Stimulated activated CD8-positive, alpha-beta memory T cell treated with anti-CD3 and anti-CD28 coated beads, Interleukin-7, amount 100 ng/mL, for 4 hours (primary cell): ENCODE data around the gene RNF212.
"Not testable (repeated sequence)": the region's sequence is repeated elsewhere in the genome, so short reads cannot be mapped to it uniquely, and the experiment has no call there.

Source experiments
- DNase-seq, 2 donors: peaks; one replicate each; pipeline ENCODE4 v3.0.0-alpha.2; 2020; ENCODE audit warnings: low read depth in 2 of 2

RNF212 gene

DNA sequence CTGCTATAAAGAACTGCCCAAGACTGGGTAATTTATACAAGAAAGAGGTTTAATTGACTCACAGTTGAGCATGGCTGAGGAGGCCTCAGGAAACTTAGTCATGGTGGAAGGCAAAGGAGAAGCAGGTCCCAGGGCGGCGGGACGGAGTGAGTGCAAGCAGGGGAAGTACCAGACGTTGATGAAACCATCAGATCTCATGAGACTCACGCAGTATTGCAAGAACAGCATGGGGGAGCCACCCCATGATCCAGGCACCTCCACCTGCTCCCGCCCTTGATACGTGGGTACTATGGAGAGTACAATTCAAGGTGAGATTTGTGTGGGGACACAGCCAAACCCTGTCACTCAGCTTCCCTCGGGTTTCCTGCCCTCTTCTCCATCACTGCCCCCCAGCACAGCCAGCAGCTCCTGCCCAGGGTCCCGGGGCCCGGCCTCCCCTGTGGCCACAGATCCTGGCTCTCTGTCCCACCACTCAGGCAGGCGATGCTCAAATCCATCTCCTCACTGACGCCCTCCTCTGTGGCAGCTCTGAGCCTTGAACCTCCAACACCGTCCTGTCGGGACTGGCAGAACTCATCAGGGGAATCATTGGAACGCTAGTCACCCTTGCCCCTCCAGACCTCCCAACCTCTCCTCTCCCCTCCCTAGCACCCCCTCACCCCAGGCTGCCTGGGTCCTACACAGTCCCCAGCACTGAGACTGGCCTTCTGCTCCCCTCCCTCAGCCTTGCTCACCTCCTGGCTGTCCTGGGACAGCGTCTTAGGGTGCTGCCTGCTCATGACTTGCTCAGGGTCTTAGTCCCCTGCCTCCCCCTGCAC lies 64.4 kb downstream of the RNF212 start:
- DNase-seq: no peak

DNA sequence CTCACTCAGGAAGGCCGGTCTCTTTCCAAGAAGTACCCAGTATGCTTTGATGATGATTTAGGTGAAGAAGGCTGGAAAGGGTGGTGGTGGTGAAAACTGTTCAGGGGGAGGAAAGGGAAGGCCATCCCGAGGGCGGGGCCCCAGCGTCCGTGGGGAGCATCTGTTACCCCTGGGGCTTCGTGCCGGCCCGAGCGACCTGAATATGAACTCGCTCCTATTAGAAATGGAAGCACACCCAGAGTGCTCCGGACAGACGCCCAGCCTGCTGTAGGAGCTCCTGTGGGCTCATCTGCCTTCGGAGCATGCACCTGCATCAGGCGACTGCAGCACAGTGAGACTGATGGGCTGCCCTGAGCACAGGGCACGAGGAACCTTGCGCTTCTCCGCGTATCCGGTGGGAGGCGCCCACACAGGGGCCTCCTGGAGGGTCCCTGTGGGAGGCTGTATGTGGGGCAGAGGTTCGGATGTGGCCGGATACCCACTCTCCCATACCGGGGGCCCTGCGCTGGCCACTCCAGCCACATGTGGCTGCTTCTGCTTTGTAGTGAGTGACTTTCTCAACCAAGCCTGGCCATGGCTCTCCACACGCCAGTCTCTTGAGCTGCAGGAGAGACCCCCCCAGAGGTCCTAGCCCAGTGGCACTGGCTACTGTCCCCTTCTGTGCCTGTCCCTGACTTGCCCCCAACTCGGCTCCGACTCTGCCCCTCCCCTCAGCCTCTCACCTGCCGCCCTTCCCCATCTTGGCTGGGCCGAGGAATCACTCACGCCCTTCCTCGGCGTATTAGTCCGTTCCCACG lies 65.2 kb downstream of the RNF212 start:
- no peak for DNase-seq

DNA sequence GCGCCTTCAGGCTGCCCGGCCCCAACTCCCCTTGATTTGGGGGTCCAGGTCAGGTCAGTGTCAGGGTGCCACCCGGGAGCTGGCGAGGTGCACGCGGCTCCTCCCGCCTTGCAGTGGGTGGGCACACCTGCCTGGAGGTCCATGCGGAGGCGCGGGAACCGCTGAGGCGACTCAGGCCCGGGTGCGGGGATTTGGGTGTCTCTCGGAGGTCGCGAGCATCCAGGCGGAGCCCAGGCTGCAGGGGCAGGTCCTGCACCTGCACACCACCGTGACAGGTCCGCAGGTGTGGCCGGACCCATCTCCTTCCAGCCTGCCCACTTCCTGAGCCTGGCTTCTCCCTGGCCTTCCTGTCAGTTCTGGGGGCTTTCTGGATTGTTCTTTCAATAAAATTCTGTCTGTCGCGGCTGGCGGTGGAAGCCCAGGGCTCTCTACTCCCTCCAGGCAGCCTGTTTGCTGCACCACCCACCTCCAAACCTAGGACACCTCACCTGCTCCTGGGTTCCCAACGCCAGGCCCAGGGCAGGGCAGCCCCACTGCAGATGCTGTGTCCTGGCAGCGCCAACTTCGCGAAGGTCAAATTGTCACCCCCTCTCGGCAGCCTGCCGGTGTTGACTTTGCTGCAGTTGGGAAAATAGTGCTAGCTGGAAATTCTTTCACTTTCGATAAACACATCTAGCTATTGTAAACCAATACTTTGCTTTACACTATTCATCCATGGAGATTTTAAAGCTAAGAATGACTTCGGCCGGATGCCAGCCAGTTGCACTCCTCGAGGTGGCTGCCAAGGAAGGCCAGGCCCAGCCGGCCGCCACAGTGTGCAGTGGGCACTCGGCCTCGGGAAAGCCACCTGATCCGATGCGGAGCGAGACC lies 66.0 kb downstream of the RNF212 start:
- DNase-seq: no peak

DNA sequence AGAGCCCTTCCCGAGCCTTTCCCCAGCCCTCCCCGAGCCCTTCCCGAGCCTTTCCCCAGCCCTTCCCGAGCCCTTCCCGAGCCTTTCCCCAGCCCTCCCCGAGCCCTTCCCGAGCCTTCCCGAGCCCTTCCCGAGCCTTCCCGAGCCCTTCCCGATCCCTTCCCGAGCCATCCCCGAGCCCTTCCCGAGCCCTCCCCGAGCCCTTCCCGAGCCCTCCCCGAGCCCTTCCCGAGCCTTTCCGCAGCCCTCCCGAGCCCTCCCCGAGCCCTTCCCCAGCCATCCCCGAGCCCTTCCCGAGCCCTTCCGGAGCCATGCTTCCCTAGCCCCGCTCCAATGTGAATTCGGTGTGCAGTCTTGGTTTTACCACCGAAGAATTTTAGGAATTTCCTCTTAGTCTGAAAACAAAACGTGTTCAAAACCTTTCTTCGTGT lies 66.8 kb downstream of the RNF212 start:
- not testable (repeated sequence) for DNase-seq

DNA sequence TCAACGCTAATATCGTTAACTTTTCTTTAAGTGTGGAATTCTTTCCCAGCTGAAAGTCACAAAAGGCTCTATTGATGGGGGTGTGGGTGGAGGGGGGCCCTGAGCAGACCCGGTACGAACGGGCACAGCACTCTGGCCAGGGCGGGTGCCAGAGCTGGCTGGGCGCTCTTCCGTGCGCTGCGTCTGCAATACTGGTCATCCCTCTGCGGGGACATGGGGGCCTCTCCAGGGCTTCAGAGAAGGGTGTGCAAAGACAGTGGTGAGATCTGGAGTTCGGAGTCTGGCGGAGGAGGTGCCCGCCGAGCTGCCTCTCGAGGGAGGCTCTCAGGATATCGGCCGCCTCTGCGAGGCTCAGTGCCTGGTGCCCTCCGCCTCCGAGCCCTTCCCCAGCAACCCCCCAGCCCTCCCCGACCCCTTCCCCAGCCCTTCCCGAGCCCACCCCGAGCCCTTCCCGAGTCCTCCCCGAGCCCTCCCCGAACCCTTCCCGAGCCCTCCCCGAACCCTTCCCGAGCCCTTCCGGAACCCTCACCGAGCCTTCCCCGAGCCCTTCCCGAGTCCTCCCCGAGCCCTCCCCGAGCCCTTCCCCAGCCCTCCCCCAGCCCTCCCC lies 67.7 kb downstream of the RNF212 start:
- DNase-seq: no peak

DNA sequence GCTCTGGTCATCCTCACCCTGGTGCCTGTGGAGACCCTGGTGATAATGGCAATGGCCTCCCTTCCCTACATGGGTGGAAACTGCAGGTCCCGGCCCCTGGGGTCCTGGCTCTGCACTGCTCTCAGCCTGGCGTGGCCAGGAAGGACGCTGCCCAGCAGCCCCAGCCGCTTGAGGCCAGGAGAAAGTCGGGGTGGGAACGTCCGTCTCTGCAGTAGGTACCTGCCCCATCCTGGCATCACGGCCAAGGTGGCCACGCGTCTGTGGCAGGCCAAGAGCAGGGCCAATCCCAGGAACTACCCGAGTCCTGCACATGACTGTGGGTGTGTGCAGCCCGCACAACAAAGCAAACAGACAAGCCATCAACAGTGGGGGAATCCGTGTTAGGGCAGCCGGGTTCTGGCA lies 68.2 kb downstream of the RNF212 start:
- no peak for DNase-seq

DNA sequence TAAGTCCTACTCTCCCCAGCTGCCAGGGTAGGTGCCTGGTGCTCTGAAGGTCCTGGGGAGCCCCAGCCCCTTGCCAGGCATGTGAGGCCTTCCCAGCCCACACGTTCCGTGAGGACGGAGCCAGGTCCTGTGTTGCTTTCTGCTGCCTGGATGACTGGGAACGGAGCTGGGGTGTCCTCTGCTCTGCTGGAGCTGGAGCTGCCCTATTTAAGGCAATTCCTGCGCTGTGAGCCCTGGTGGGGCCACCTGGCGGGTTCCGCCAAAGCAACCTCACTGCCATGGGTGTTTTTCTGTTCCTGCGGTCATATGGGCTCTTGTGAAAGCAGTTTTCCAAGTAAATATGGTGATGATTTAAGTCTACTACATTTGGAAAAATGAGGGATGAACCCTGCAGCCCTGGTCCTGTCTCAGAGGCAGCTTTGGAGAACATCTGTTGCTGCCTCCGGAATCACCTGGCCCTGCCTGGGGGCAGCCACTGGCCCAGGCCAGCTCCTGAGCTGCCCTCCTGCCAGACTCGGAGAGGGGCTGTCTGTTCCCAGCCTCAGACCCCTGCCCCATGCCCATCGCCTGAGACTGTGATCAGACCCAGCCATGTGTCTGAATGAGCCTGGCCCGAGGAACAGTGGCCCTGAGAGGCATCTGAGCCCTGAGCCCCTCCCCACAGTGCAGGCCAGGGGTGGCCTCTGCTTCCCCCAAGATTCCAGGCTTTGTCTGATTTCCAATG lies 68.7 kb downstream of the RNF212 start:
- no peak for DNase-seq

DNA sequence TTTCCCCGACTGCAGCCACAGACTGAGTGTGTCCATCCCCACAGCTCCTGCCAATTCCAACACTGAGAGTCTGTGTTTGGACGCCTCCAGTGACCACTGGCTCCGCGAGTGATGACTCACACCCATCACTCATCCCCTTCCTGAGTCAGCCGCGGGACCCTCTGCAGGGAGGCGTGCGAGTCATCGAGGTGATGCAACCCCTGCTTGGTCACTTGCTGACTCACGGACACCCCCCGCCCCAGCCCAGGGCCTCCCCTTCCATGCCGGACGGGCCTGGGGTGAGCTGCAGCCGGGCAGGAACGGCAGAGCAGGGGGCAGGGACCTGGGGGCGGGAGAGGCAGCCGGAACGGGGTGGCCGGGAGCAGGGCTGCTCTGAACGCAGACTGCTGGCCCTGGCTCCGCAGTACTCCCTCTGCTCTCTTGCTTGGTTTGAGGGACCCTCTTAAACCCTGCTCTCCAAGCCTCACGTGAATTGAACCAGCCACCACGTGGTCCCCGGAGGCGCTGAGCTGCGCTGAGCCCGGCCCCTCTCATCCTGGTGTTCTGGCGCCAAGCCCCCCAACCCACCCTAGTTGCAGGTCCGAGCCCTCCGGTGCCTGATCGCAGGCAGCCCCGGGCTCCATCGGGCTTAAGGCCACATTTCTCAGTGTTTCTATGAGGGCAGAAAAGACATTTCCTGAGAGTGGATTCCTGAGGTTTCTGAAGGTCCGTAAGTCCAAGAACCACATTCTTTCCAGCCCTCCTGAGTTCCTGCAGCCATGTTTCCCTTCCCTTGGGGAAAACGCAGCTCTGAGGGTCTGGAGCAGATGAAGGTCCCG lies 69.5 kb downstream of the RNF212 start:
- DNase-seq: peak; percentile 6 to 24

DNA sequence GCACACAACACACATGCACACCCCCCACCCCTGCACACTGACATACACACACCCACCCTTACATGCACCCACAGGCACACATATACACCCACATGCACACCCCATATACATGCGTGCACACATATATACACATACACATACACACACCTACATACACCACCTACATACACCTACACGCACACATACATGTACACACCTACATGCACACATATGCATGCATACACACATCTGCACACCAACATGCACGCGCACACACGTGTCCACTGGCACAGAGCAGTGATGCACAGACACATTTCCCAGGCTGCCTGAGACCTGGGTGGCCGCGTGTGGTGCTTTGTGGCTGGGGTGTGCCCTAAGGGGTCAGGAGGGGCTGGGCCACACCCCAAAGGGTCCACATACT lies 70.2 kb downstream of the RNF212 start:
- DNase-seq: no peak

DNA sequence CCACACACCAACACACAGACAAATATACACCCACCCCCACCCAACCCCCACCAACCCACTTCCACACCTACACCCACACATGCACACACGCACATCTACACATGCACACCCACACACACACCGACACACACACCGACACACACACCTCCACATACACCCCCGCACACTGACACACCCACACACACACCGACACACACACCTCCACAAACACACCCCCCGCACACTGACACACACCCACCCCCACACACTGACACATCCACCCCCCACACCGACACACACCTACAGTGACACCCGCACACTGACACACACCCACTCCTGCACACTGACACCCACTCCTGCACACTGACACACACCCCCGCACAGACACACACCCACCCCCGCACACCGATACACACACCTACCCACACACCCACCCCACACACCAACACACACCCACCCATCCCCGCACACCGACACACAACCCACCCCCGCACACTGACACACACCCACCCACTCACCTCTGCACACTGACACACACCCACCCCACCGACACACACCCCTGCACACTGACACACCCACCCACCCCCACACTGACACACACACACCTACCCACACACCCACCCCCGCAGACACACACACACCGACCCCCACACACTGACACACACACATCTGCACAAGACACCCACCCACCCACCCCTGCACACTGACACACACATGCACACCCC lies 70.9 kb downstream of the RNF212 start:
- DNase-seq: no peak

DNA sequence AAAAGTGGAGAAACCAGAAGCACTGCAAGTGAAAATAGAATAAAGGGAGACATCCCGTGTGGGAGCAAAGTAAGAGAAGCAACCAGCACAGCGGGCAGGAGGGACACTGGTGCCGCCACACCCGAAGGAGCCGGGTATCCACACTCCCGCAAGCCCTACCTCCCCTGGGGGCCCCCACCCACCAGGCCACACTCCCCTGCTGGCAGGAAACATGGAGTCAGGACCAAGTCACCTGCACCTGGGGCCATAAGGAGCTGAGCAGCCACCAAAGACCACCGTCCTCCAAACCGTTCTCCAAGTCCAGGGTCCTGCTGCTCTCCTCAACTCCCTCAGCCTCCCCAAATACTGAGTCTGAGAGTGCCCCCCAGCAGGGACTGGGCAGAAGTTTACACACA lies 71.4 kb downstream of the RNF212 start:
- DNase-seq: no peak

DNA sequence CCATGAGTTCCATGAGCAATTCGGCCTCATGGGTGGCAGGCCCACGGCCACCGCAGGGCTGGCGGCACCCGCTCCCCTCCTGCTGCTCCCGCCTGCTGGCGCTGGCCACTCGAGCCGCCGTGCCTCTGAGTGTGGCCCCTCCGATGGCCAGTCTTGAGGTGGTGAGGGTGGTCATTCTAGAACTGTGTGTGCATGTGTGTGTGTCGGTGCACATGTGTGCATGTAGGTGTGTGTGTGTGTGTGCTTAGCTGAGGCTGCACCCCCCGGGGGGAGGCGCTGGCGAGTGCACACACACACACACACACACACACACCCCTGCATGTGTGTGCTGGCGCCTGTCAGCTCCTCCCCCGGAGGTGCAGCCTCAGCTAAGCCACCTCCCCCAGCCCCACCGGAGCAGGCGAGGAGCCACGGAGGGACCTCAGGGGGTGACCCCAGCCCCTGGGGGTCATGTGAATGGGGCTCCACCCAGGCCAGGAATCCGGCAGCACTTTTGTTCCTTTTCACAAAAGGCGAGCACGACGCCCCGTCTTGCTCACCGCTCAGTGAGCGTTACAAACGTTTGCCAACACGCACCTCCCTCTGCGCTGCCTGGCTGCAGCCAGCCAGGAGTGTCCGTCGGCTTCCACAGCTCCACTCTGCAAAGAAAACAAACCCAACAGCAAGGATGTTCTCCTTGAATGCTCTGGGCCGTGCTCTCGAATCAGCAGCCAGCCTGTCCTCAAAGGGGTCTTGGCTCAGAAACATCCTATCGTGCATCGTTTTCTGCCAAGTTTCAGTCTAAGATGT lies 72.0 kb downstream of the RNF212 start:
- no peak for DNase-seq

DNA sequence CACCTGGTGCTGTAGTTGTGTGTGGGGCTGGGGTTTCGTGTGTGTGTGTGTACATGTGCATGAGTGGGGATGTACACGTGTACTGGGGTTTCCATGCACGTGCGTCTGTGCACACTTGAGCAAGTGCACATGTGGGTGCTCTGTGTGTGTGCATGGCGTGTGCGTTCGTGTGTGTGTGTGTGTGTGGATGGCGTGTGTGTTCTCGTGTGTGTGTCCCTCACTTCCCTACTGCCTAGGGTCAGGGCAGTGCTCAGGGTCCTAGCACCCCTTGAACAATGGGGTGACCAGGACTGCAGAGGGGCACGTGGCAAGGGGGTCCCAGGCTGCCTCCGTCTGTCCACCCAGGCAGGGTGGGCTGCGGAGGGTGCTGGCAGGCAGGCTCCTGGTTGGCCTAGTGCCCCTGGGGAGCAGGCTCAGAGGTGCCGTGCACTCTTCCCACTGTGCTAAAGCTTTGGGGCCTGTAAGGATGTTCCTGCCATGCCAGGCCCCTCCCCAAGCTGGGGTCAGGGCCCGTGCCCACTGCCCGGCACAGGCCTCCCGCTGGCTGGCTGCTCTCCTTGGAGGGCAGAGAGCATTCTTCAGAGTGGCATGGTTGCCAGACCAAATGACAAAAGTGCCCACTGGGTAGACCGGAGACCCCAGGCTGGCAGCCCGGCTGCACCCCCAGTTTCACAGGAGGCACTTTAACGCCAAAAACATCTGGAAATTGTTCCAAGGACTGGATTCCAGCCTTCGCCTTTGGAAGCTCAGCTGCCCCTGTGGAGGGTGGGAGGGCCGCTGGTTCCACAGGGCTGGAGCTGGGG lies 72.8 kb downstream of the RNF212 start:
- no peak for DNase-seq

DNA sequence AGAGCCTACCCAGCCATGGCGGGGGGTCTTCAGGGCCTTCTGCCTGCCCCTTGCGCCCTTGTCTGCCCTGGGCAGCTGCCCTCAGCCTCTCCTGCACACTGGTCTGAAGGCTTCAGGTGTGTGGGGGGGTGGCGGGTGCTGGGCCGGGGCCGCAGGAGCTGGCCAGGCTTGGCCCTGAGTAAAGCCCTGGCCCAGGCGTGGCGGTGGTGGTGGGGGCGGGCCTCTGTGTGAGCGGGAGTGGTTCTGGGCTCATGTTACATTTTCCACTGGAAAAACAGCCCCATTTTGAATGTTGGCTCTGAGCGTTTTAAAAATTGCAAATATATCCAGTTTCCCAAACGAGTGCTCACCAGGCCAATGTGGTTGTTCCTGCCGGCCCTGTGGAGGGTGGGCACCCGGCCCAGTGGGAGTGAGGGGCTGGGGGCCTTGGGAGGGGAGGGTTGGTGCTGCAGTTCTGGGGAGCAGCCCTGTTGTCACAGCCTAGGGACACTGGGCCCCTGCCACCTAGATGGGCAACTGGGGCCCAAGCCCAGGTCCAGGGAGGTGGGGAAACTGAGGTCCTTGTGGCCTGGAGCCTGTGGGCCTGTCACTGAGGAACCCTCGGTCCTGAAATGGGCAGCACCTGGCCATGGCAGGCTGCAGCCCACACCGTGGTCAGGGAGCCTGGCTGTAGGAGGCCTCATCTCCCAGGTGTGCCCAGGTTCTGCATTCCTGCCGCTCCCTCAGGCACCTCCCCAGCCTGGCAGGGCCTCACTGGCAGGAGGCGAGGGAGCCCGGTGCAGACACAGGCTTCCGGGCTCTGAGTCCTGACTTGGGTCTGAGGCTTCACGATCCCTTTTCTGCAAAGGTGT lies 73.6 kb downstream of the RNF212 start:
- no peak for DNase-seq

DNA sequence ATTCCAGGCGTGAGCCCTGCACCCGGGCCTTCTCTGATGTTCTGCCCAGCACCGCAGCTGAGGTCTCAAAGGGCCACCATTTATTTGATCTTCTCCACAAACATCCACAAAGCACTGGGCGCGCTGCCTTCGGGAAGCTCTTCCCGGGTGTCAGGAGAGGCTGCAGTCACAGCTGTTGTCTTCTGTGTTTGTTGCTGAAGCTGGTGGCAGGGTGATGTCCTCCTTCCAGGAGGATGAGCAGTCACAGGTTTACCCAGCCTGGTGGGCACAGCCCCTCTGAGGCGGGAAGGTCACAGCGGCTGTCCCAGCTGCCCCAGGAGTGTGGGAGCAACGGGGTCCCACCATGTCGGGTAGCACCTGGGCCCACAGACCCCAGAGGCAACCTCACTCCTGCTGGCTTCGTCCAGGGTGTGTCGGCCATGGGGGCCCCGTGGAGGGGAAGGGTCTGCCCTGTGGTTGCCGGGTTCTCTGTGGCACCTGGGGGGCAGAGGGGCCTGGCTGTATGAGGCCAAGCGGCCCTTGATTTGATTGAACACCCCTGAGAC lies 74.3 kb downstream of the RNF212 start:
- no peak for DNase-seq

DNA sequence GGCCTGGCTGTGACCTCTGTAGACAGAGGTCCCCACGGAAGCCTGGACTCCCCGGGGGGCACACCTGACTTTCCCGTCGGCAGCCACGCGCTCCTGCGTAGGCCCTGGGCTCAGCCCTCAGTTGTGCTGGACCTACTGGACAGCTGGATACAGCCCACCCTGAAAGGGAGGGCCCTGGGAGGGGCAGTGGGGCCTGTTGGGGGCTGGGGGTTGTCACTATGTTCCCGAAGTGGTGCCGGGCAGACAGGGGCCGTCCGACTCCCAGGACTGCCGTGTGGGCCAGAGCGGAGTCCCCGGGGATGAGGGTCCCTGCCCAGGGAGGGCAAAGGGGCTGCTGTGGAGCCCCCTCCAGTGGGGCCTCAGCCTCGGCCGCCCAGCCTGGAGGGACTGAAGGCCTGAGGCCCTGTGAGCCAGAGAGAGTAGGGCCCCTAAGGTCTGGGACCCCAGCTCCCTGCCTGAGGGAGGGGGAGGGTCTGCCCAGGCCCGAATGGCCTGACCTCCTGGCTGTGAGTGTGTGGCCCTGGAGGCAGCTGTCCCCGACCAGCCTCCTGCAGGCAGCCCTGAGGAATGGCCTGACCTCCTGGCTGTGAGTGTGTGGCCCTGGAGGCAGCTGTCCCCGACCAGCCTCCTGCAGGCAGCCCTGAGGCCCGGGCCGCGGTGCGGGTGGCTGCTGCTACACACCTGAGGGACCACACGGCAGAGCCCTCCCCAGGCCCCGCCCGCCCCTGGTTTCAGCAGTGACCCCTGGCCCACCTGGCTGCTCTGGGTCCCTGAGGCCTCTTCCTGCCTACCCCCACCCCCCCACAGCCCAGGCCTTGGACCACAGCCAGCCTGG lies 76.2 kb downstream of the RNF212 start:
- DNase-seq: no peak
